Measurements from ENCODE around the gene COL23A1. TPM values are rescaled to one million over a fixed set of nuclear protein-coding genes. Genes with fewer than 3 reads are reported as not detected.

The COL23A1 gene
- total RNA-seq, 1 donor from 2014 or later: 0.12 TPM

GRCh38 chr5:178228609-178229008 lies 361.6 kb downstream of the COL23A1 start:
- H3K4me1 Mint-ChIP-seq (ENCODE audit: low read depth): peaks cover 40% of the 10 kb centered on the region
- H3K9me3 Mint-ChIP-seq (ENCODE audit: low read depth): peaks cover 10% of the 10 kb centered on the region
- H3K27ac Mint-ChIP-seq (ENCODE audit: unreplicated experiment): no peak overlapping the region
- DNase-seq (ENCODE audit: low spot score): peak; percentile 9
- peaks cover 30% of the 10 kb centered on the region for H3K36me3 Mint-ChIP-seq (ENCODE audit: low read depth)
- TF ChIP-seq CTCF (IDR thresholded peaks at IDR 0.05): no peak
- no peak overlapping the region for H3K4me3 Mint-ChIP-seq (ENCODE audit: unreplicated experiment)
- no peaks in the 10 kb centered on the region for H3K27me3 Mint-ChIP-seq (ENCODE audit: low read depth)

- Mint-ChIP-seq H3K36me3 (ENCODE audit: low read depth) (peaks cover 33% of the 10 kb centered on the region), H3K4me1 (ENCODE audit: low read depth) (peaks cover 38% of the 10 kb centered on the region), H3K4me3 (ENCODE audit: unreplicated experiment) (no peak overlapping the region), H3K9me3 (ENCODE audit: low read depth) (peaks cover 10% of the 10 kb centered on the region), H3K27me3 (ENCODE audit: low read depth) (no peaks in the 10 kb centered on the region), H3K27ac (ENCODE audit: unreplicated experiment) (no peak overlapping the region)
- TF ChIP-seq CTCF (IDR thresholded peaks at IDR 0.05): no peak
- DNase-seq (ENCODE audit: low spot score): peak; percentile 36
Measured at GRCh38 chr5:178227929-178228328, 362.3 kb downstream of the COL23A1 start.

- peaks cover 36% of the 10 kb centered on the region for H3K4me1 Mint-ChIP-seq (ENCODE audit: low read depth)
- no peak overlapping the region for H3K27ac Mint-ChIP-seq (ENCODE audit: unreplicated experiment)
- TF ChIP-seq CTCF (IDR thresholded peaks at IDR 0.05): no peak
- DNase-seq (ENCODE audit: low spot score): peak; percentile 41
- peaks cover 33% of the 10 kb centered on the region for H3K36me3 Mint-ChIP-seq (ENCODE audit: low read depth)
- H3K27me3 Mint-ChIP-seq (ENCODE audit: low read depth): no peaks in the 10 kb centered on the region
- H3K4me3 Mint-ChIP-seq (ENCODE audit: unreplicated experiment): no peak overlapping the region
- H3K9me3 Mint-ChIP-seq (ENCODE audit: low read depth): peaks cover 10% of the 10 kb centered on the region
Measured at GRCh38 chr5:178227138-178227659, 363.0 kb downstream of the COL23A1 start.

- H3K27ac Mint-ChIP-seq (ENCODE audit: unreplicated experiment): no peak overlapping the region
- H3K27me3 Mint-ChIP-seq (ENCODE audit: low read depth): no peaks in the 10 kb centered on the region
- H3K4me1 Mint-ChIP-seq (ENCODE audit: low read depth): peaks cover 18% of the 10 kb centered on the region
- H3K4me3 Mint-ChIP-seq (ENCODE audit: unreplicated experiment): no peak overlapping the region
- peak; percentile 55 for DNase-seq (ENCODE audit: low spot score)
- peaks cover 29% of the 10 kb centered on the region for H3K36me3 Mint-ChIP-seq (ENCODE audit: low read depth)
- H3K9me3 Mint-ChIP-seq (ENCODE audit: low read depth): peaks cover 10% of the 10 kb centered on the region
- no peak for TF ChIP-seq CTCF (IDR thresholded peaks at IDR 0.05)
Measured at GRCh38 chr5:178225174-178225573, 365.0 kb downstream of the COL23A1 start.

GRCh38 chr5:178224403-178224802 lies 365.8 kb downstream of the COL23A1 start:
- Mint-ChIP-seq H3K36me3 (ENCODE audit: low read depth) (peaks cover 26% of the 10 kb centered on the region), H3K4me1 (ENCODE audit: low read depth) (peaks cover 12% of the 10 kb centered on the region), H3K4me3 (ENCODE audit: unreplicated experiment) (no peak overlapping the region), H3K27ac (ENCODE audit: unreplicated experiment) (no peak overlapping the region), H3K27me3 (ENCODE audit: low read depth) (no peaks in the 10 kb centered on the region), H3K9me3 (ENCODE audit: low read depth) (peaks cover 10% of the 10 kb centered on the region)
- TF ChIP-seq CTCF (IDR thresholded peaks at IDR 0.05): no peak
- DNase-seq (ENCODE audit: low spot score): peak; percentile 79

Measured in chondrocyte (in vitro differentiated cells).